Muscle of back (tissue), 11 donors: ENCODE measurements around the gene USP34. TPM values are rescaled to one million over a fixed set of nuclear protein-coding genes. Genes with fewer than 3 reads are reported as not detected.
"Not testable (repeated sequence)": the region's sequence is repeated elsewhere in the genome, so short reads cannot be mapped to it uniquely, and the experiment has no call there.

Experiments used
- DNase-seq, 3 donors: peaks; one replicate each; pipeline versions ENCODE4 v3.0.0 to v3.0.0-alpha.2; 2013
- polyA plus RNA-seq, 10 donors: library from polyadenylated mRNA; unstranded; fragments of 120-200 nt; gene quantifications; one replicate each; pipeline ENCODE4 v1.2.1, GENCODE V29; 2013; ENCODE audit not compliant: insufficient read length in 10 of 10

Gene USP34
- polyA plus RNA-seq, 10 donors: 63.1 to 109 (median 84.1) TPM

GRCh38 chr2:61465045-61465444 is 5.8 kb downstream of the USP34 start:
- no peak for DNase-seq

DNA sequence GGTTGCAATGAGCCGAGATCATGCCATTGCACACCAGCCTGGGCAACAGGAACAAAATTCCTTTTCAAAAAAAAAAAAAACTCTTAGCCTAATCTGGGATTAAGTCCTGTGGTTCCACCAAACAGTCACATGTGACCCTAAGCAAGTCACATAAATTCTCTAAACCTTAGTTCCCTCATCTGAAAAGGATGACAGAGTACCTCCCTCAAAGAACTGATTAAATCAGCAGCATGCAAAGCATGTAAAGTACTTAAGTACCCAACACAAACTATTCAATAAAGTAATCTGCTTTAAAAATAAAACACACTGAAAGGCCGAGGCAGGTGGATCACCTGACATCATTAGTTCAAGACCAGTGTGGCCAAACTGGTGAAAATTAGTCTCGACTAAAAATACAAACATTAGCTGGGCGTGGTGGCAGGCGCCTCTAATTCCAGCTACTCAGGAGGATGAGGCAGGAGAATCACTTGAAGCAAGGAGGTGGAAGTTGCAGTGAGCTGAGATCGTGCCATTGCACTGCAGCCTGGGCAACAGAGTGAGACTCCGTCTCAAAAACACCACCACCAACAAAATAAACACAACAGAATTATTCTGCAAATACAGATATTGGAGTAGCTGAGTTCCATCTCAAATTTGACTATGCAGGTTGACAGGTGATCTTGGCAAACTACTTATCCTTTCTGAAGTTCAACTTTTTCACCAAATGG is 7.0 kb downstream of the USP34 start:
- DNase-seq: no peak

DNA sequence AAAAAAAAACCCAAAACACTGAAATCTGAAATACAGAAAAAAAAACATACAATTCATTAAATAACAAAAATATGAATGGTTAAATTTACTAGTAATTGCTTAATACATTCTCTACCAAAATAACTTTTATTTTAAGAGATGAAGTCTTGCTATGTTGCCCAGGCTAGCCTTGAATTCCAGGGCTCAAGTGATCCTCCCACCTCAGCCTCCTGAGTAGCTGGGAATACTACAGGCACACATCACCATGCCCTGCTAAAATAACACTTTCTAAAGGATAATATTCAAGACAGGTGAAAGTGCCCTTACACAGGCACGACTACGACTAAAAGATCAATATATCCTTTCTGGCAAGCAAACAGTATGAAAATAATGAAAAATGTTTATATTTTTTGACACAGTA is 9.5 kb downstream of the USP34 start:
- no peak for DNase-seq

DNA sequence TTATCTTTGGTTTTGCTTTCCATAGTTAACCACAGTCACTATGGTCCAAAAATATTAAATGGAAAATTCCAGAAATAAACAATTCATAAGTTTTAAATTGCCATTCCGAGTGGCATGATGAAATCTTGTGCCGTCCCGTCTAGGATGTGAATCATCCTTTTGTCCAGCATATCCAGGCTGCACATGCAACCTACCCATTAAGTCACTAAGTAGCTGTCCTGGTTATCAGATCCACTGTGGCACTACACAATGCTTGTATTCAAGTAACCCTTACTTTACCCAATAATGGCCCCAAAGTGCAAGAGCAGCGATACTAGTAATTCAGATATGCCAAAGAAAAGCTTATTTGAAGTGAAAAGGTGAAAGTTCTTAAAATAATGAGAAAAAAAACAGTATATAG is 10.7 kb downstream of the USP34 start:
- DNase-seq: peak in 1 of 3 donors; percentile 30

DNA sequence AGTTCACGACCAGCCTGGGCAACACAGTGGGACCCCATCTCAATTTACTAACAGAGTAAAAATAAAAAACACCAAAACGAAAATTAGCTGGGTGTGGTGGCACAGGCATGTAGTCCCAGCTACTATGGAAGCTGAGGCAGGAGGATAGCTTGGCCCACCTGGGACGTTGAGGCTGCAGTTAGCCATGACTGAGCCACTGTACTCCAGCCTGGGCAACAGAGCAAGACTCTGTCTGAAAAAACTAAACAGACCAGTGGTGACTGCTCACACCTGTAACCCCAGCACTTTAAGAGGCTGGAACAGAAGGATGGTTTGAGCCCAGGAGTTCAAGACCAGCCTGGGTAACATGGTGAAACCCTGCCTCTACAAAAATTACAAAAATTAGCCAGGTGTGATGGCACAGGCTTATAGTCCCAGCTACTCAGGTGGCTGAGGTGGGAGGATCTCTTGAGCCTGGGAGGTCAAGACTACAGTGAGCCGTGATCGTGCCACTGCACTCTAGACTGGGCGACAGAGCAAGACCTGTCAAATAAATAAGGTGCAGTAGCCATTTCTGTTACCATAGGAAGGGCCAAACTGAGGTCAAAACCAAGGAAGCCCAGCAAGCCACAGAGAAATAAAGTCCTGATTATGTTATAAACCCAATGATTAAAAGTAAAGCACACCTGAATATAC is 14.0 kb downstream of the USP34 start:
- no peak for DNase-seq

DNA sequence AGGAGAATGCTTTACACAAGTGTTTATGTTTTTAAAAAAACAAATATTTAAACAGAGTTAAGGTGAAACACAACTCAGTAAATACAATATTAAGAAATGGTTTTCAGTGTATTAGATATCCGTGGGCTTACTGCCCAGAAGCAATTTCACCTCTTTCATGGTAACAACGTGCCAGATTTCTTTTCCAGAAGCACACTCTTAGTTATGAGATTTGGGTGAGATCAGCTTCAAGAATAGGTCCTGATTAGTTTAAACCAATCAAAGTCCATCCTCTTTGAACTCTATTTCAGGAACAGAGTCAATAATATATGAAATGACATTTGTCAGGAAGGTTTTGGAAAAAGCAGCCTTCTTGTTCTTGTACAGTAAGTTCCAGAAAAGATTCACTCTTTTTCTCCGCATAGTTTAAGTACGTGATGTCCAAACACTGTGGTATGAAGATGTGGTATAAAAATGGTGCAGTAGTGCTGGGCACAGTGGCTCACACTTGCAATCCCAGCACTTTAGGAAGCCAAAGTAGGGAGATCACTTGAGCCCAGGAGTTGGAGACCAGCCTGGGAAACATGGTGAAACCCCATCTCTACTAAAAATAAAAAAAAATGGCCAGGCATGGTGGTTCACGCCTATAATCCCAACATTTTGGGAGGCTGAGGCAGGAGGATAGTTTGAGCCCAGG is 14.7 kb downstream of the USP34 start:
- DNase-seq: peak in 1 of 3 donors; percentile 9

DNA sequence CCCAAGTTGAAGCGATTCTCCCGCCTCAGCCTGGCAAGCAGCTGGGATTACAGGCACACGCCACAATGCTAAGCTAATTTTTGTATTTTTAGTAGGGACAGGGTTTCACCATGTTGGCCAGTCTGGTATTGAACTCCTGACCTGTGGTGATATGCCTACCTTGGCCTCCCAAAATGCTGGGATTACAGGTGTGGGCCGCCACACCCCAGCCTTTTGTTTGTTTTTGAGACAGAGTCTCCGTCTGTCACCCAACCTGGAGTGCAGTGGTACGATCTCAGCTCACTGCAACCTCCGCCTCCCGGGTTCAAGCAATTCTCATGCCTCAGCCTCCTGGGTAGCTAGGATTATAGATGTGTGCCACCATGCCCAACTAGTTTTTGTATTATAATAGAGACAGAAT is 15.9 kb downstream of the USP34 start:
- DNase-seq: not testable (repeated sequence)

DNA sequence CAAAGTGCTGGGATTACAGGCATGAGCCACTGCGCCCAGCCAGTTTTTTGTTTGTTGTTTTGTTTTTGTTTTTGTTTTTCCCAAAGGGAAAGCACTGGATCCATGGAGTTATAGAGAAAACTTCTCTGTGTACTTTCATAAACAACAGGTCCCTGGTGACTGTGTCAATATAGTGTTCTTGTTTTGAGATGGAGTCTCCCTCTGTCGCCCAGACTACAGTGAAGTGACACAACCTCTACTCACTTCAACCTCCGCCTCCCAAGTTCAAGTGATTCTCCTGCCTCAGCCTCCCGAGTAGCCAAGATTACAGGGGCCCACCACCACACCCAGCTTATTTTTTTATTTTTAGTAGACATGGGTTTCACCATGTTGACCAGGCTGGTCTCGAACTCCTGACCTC is 16.5 kb downstream of the USP34 start:
- DNase-seq: no peak

DNA sequence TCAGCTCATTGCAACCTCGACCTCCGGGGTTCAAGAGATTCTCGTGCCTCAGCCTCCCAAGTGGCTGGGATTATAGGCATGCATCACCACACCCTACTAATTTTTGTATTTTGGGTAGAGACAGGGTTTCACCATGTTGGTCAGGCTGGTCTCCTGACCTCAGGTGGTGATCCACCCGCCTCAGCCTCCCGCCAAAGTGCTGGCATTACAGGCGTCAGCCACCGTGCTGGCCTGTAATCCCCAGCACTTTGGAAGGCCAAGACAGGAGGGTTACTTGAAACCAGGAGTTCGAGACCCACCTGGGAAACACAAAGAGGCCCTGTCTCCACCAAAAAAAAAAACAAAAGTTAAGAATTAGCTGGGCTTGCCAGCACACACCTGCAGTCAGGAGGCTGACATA is 18.5 kb downstream of the USP34 start:
- DNase-seq: no peak

DNA sequence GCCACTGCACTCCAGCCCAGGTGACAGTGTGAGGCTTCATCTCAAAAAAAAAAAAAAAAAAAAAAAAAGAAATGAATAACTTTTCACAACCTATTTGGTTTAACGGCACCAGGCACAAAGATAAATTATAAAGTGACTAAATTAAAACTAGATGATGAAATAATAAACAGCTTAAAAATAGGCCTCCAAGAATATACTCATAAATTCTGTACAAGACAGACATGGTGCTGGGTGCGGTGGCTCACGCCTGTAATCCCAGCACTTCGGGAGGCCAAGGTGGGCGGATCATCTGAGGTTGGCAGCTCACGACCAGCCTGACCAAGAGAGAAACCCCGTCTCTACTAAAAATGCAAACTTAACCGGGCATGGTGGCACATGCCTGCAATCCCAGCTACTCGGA is 19.7 kb downstream of the USP34 start:
- DNase-seq: no peak

- DNase-seq: no peak
Observed at GRCh38 chr2:61450144-61450543, 20.7 kb downstream of the USP34 start.

GRCh38 chr2:61448229-61448628 is 22.7 kb downstream of the USP34 start:
- DNase-seq: no peak

GRCh38 chr2:61446971-61447370 is 23.9 kb downstream of the USP34 start:
- not testable (repeated sequence) for DNase-seq

GRCh38 chr2:61443342-61444041 is 27.4 kb downstream of the USP34 start:
- DNase-seq: no peak

- DNase-seq: no peak
Observed at GRCh38 chr2:61439241-61440002, 31.5 kb downstream of the USP34 start.

DNA sequence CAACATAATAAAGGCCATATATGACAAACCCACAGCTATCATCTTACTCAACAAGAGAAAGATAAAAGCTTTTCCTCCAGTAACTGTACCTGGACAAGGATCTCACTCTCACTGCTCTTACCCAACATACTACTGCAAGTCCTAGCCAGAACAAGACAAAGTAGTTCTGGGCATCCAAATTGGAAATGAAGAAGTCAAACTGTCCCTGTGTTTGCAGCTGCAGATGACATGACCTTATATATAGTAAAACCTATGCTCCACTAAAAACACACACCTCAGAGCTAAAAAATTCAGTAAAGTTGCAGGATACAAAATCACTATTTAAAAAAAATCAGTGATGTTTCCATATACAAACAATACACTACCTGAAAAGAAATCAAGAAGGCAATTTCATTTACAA is 32.2 kb downstream of the USP34 start:
- DNase-seq: no peak

DNA sequence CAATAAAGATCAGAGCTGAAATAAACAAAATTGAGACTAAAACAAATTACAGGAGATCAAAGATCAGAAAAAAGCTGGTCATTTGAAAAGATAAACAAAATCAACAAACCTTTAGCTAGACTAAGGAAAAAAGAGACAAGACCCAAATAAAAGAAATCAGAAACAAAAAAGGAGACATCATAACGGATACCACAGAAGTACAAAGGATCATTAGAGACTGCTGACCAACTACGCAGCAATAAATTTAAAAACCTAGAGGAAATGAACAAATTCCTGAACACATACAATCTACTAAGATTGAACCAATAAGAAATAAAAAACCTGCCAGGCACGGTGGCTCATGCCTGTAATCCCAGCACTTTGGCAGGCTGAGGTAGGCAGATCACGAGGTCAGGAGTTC is 33.7 kb downstream of the USP34 start:
- no peak for DNase-seq

GRCh38 chr2:61436092-61436491 is 34.8 kb downstream of the USP34 start:
- no peak for DNase-seq

DNA sequence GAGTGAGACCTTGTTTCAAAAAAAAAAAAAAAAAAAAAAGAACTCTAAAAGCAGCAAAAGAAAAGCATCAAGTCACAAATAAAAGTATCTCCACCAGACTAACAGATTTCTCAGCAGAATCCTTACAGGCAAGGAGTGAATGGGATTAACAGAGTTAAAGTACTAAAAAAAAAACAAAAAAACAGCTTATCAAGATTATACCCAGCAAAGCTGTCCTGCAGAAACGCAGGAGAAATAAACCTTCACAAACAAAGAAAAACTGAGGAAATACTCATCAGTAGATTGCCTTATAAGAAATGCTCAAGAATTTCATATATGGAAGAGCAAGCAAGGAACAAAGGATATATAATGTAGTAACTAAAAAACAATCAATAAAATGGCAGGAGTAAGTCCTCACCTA is 35.6 kb downstream of the USP34 start:
- DNase-seq: no peak

GRCh38 chr2:61434314-61434713 is 36.6 kb downstream of the USP34 start:
- no peak for DNase-seq

DNA sequence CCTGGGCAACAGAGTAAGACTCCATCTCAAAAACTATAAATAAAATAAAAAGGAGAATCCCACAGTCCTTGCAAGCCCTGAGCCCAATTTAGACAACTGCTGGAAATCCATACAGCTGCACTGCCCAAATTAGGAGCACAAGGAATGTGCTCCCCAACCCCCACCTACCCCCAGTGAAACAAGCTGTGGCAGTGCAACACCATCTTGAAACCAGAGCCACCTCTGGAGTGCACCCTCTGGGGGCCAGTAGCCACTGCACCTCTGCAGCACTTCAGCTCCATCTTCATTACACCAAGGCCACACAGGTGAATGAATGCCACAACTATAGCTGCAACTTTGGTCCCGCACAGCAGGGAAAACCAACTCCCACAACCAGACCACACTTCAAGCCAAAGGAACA is 37.3 kb downstream of the USP34 start:
- DNase-seq: no peak

DNA sequence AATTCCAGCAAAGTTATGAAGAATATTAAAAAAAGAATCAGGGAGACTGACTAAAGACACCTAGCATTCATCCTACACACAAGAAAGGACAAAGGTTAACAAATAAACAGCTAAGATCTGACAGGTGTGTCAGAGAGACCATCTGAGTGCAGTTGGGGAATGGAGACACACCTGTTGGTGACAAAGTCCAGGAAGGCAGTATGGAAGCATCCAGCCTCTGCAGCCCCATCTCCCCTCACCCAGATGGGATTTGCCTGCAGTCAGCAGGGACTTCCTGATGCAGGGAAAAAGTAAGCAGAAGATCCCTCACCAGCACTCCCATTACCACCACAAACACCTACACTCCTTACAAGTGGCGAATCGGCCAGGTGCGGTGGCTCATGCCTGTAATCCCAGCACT is 37.9 kb downstream of the USP34 start:
- DNase-seq: no peak
